Measurements from ENCODE around the gene MICA. TPM values are rescaled to one million over a fixed set of nuclear protein-coding genes. Genes with fewer than 3 reads are reported as not detected.
"Not testable (repeated sequence)": the region's sequence is repeated elsewhere in the genome, so short reads cannot be mapped to it uniquely, and the experiment has no call there.

Gene MICA
- total and polyA plus RNA-seq, 2 donors = 5.6 to 9.4 TPM

DNA sequence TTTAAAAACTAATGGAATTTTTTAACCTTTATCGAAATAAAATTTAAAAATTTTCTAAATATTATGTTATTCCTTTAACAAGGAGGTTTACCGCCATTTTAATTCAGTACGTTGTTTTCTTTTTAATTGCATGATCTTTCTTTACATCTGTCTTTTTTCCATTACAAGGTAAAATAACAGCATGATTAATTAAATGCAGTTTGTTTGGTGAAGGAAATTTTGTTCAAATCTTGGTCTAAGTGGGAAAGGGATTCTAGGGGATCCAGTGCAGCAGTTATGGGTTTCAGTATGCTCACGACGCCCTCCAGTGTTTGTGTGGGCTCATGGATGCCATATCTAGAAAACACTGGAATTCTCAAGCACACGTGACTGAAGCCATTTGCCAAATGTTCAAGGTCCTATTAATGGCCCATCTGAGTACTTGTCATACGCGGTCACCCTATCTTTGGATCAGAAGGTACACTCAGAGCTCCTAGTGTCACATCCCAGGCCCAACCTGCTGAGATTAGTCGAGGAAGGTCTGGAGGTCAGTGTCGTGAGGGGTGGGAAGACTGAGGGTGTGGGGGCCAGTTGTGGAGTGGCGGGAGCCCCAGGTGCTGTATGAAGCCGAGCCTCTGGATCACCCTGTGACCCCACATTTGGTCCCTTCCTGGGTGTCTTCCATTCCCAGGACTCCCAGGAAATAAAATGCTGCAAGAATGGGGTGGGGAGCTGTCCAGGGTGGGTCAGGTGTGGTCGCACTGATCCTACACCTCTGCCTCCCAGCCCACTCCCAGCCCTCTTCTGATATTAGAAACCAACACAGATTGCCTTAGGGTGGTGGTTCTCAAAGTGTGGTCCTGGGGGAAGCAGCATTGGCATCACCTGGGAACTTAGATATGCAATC is 14.2 kb upstream of the MICA start:
- H3K9me3 ChIP-seq (ENCODE audit: control insufficient read depth in 2 of 2, insufficient read depth in 1 of 2, low read length in 1 of 2); H3K4me1 ChIP-seq (ENCODE audit: control insufficient read depth in 2 of 2, insufficient read depth in 2 of 2, low read length in 2 of 2); H3K27me3 ChIP-seq (ENCODE audit: control insufficient read depth in 2 of 2, insufficient read depth in 1 of 2, low read length in 1 of 2); H3K36me3 ChIP-seq (ENCODE audit: control insufficient read depth in 2 of 2, insufficient read depth in 2 of 2, low read length in 1 of 2); DNase-seq (ENCODE audit: low read depth in 6 of 9, low spot score in 9 of 9); H3K27ac ChIP-seq (ENCODE audit: low read depth in 1 of 2, low read length in 1 of 2); H3K4me3 ChIP-seq (ENCODE audit: low read length in 2 of 2): not testable (repeated sequence)
- WGBS = 49% methylated on average over 4 of the region's 13 CpGs

DNA sequence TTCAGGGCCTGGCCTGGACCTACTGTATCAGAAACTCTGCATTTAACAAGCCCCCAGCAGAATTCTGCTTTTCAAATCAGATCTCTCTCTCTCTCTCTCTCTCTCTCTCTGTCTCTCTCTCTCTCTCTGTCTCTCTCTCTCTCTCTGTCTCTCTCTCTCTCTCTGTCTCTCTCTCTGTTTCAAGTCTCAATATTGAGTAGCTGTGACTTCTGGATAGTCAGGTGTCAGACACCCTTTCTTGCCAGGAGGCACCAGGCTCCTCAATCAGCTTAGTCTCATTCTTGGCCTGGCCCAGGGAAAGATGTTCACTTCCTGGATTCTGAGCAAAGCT is 13.6 kb upstream of the MICA start:
- not testable (repeated sequence) for H3K36me3 ChIP-seq (ENCODE audit: control insufficient read depth in 2 of 2, insufficient read depth in 2 of 2, low read length in 1 of 2); H3K27ac ChIP-seq (ENCODE audit: low read depth in 1 of 2, low read length in 1 of 2); H3K4me1 ChIP-seq (ENCODE audit: control insufficient read depth in 2 of 2, insufficient read depth in 2 of 2, low read length in 2 of 2); H3K9me3 ChIP-seq (ENCODE audit: control insufficient read depth in 2 of 2, insufficient read depth in 1 of 2, low read length in 1 of 2); DNase-seq (ENCODE audit: low read depth in 6 of 9, low spot score in 9 of 9); H3K27me3 ChIP-seq (ENCODE audit: control insufficient read depth in 2 of 2, insufficient read depth in 1 of 2, low read length in 1 of 2); H3K4me3 ChIP-seq (ENCODE audit: low read length in 2 of 2)

DNA sequence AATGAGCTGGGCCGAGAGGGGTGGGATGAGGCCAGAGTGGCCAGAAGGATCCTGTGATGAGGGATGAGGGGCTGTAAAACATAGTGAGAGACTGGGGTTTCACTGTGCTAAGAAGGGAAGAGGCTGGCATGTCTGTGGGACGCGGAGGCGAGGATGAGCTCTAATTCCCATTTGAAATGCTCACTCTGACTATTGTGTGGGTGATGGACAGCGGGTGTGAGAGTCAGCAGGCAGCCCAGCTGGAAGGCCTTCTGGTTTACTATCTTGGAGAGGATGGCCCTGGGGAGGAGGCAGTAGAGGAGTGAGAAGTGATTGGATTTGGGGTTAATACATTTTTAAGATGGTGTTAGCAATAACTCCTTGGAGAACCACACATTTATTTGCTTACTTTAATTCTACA is 9.5 kb upstream of the MICA start:
- Histone ChIP-seq H3K4me1 (ENCODE audit: control insufficient read depth in 2 of 2, insufficient read depth in 2 of 2, low read length in 2 of 2) (no peaks in the 10 kb centered on the region), H3K27me3 (ENCODE audit: control insufficient read depth in 2 of 2, insufficient read depth in 1 of 2, low read length in 1 of 2) (no peaks in the 10 kb centered on the region), H3K36me3 (ENCODE audit: control insufficient read depth in 2 of 2, insufficient read depth in 2 of 2, low read length in 1 of 2) (no peaks in the 10 kb centered on the region), H3K27ac (ENCODE audit: low read depth in 1 of 2, low read length in 1 of 2) (no peak overlapping the region), H3K4me3 (ENCODE audit: low read length in 2 of 2) (no peak overlapping the region), H3K9me3 (ENCODE audit: control insufficient read depth in 2 of 2, insufficient read depth in 1 of 2, low read length in 1 of 2) (peaks cover 0 to 5% of the 10 kb centered on the region in 2 donors)
- no peak for DNase-seq (ENCODE audit: low read depth in 6 of 9, low spot score in 9 of 9)
- WGBS = 77% methylated on average over 5 of the region's 5 CpGs

DNA sequence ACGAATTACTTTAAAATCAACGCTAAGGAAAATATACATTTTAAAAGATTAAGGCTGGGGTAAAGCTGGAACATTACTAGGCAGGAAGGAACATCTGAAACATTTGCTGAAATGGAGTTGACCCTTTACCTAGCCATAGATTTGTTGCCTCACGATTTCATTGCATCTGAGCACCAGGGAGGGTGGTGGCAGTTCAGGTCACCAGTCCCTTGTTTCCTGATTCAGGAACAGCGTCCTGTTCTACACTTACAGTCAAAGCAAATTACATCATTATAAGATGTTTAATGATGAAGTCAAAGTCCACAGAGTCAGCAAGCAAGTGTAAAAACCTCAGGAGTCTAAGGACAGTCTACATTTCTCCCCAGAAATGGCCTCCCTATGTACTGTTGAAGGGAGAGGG is 9.0 kb upstream of the MICA start:
- Histone ChIP-seq H3K4me1 (ENCODE audit: control insufficient read depth in 2 of 2, insufficient read depth in 2 of 2, low read length in 2 of 2) (peaks cover 0 to 2% of the 10 kb centered on the region in 2 donors), H3K36me3 (ENCODE audit: control insufficient read depth in 2 of 2, insufficient read depth in 2 of 2, low read length in 1 of 2) (no peaks in the 10 kb centered on the region), H3K4me3 (ENCODE audit: low read length in 2 of 2) (no peak overlapping the region), H3K9me3 (ENCODE audit: control insufficient read depth in 2 of 2, insufficient read depth in 1 of 2, low read length in 1 of 2) (peaks cover 0 to 5% of the 10 kb centered on the region in 2 donors), H3K27me3 (ENCODE audit: control insufficient read depth in 2 of 2, insufficient read depth in 1 of 2, low read length in 1 of 2) (no peaks in the 10 kb centered on the region), H3K27ac (ENCODE audit: low read depth in 1 of 2, low read length in 1 of 2) (no peak overlapping the region)
- DNase-seq (ENCODE audit: low read depth in 6 of 9, low spot score in 9 of 9) = no peak
- WGBS = 85% methylated on average over 4 of the region's 4 CpGs

DNA sequence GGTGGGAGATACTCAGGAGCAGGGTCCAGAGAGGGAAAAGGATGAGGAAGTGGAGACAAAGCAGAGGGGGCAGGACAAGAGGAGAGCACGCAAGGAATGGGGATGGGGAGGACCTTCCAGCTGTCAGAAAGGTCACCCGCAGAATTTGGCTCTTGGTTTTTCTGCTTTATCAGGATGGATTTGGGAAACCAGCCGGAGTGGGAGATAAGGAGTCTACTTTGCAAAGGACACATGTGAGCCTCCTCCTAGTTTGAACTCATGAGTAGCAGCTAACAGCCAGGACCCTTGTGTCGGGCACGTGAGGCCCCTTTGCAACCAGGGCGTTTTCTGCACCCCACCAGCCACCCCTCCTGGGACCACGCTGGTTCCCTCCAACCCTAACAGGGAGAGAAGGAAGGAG is 7.6 kb upstream of the MICA start:
- Histone ChIP-seq H3K27ac (ENCODE audit: low read depth in 1 of 2, low read length in 1 of 2) (no peak overlapping the region), H3K9me3 (ENCODE audit: control insufficient read depth in 2 of 2, insufficient read depth in 1 of 2, low read length in 1 of 2) (peaks cover 0 to 11% of the 10 kb centered on the region in 2 donors), H3K4me3 (ENCODE audit: low read length in 2 of 2) (no peak overlapping the region), H3K36me3 (ENCODE audit: control insufficient read depth in 2 of 2, insufficient read depth in 2 of 2, low read length in 1 of 2) (no peaks in the 10 kb centered on the region), H3K27me3 (ENCODE audit: control insufficient read depth in 2 of 2, insufficient read depth in 1 of 2, low read length in 1 of 2) (peaks cover 0 to 9% of the 10 kb centered on the region in 2 donors), H3K4me1 (ENCODE audit: control insufficient read depth in 2 of 2, insufficient read depth in 2 of 2, low read length in 2 of 2) (peaks cover 0 to 11% of the 10 kb centered on the region in 2 donors)
- DNase-seq (ENCODE audit: low read depth in 6 of 9, low spot score in 9 of 9) = no peak
- 95% methylated on average over 7 of the region's 7 CpGs for WGBS

DNA sequence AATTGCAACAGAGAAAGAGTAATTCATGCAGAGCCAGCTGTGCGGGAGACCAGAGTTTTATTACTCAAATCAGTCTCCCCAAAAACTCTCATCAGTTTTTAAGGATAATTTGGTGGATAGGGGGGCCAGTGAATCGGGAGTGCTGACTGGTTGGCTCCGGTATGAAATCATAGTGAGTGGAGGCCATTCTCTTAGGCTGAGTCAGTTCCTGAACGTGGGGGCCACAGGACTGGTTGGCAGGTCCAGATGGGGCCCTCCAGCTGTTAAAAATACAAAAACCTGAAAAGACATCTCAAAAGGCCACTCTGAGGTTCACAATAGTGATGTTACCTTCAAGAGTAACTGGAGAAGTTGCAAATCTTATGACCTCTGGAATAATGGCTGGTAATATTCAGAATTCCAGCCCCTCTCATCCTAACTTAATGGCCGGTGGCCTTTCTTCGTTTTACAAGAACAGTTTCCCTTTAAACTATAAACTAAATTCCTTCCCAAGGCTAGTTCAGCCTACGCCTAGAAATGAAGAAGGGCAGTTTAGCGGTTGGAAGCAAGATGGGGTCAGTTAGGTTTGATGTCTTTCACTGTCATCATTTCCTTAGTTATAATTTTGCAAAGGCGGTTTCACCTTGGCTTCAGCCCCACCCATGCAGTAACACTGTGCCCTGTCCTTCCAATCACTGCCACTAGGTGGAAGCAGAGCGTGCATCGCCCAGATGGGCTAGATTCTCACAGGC is 6.8 kb upstream of the MICA start:
- Histone ChIP-seq H3K4me1 (ENCODE audit: control insufficient read depth in 2 of 2, insufficient read depth in 2 of 2, low read length in 2 of 2) (peaks cover 0 to 16% of the 10 kb centered on the region in 2 donors), H3K9me3 (ENCODE audit: control insufficient read depth in 2 of 2, insufficient read depth in 1 of 2, low read length in 1 of 2) (peaks cover 0 to 11% of the 10 kb centered on the region in 2 donors), H3K27me3 (ENCODE audit: control insufficient read depth in 2 of 2, insufficient read depth in 1 of 2, low read length in 1 of 2) (peaks cover 0 to 9% of the 10 kb centered on the region in 2 donors), H3K27ac (ENCODE audit: low read depth in 1 of 2, low read length in 1 of 2) (no peak overlapping the region), H3K36me3 (ENCODE audit: control insufficient read depth in 2 of 2, insufficient read depth in 2 of 2, low read length in 1 of 2) (no peaks in the 10 kb centered on the region), H3K4me3 (ENCODE audit: low read length in 2 of 2) (no peak overlapping the region)
- 53% methylated on average over 11 of the region's 11 CpGs for WGBS
- peak; percentile 37 to 90 (median 77) for DNase-seq (ENCODE audit: low read depth in 6 of 9, low spot score in 9 of 9)

DNA sequence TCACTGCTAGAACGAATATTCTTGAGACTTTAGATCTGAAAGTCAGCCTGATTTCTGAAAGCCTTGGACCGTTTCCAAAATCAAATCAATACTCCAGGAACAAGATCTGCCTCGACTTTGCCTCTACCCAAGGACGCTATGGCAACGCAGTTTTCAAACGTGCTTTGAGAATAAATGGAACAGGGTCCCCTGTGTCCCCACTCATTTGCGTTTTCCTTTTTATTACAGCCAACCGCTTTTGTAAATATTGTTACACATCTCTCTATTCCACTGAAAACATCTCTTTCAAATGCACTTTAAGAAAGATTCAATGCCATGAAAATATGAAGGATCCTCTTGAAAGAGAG is 6.3 kb upstream of the MICA start:
- H3K27me3 ChIP-seq (ENCODE audit: control insufficient read depth in 2 of 2, insufficient read depth in 1 of 2, low read length in 1 of 2); H3K4me3 ChIP-seq (ENCODE audit: low read length in 2 of 2); DNase-seq (ENCODE audit: low read depth in 6 of 9, low spot score in 9 of 9); H3K36me3 ChIP-seq (ENCODE audit: control insufficient read depth in 2 of 2, insufficient read depth in 2 of 2, low read length in 1 of 2); H3K27ac ChIP-seq (ENCODE audit: low read depth in 1 of 2, low read length in 1 of 2): not testable (repeated sequence)
- H3K9me3 ChIP-seq (ENCODE audit: control insufficient read depth in 2 of 2, insufficient read depth in 1 of 2, low read length in 1 of 2) = peaks cover 0 to 11% of the 10 kb centered on the region in 2 donors
- peaks cover 0 to 22% of the 10 kb centered on the region in 2 donors for H3K4me1 ChIP-seq (ENCODE audit: control insufficient read depth in 2 of 2, insufficient read depth in 2 of 2, low read length in 2 of 2)
- WGBS = 49% methylated on average over 8 of the region's 8 CpGs

DNA sequence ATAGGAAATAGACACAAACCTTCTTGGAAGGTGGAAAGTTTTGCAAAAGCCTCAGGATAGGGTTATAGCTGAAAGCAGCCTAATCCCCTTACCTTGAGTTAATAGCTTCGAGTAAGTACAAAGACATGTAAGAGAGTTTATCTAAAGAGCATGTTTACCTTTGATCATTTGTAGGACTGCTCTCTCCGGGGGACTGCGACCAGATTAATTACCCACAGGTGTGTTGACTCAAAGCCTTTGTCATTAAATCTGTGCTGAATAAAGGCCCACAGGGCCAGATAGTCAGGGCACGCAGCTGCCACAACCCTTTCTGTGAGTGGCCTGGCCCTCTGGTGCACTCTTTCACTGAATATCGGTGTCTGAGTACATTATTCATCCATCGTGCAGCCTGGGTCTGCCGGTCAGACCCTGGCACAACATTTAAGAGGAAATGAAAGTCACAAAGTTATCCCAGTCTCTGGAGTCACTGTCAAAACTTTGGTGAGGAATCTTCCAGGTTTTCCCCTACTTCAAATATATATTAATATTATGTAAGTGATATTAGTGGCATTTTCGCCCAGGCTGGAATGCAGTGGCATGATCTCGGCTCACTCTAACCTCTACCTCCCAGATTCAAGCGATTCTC is 5.4 kb upstream of the MICA start:
- no peak overlapping the region for H3K4me3 ChIP-seq (ENCODE audit: low read length in 2 of 2)
- H3K4me1 ChIP-seq (ENCODE audit: control insufficient read depth in 2 of 2, insufficient read depth in 2 of 2, low read length in 2 of 2) = peaks cover 0 to 31% of the 10 kb centered on the region in 2 donors
- DNase-seq (ENCODE audit: low read depth in 6 of 9, low spot score in 9 of 9) = no peak
- H3K9me3 ChIP-seq (ENCODE audit: control insufficient read depth in 2 of 2, insufficient read depth in 1 of 2, low read length in 1 of 2) = peaks cover 0 to 11% of the 10 kb centered on the region in 2 donors
- H3K27me3 ChIP-seq (ENCODE audit: control insufficient read depth in 2 of 2, insufficient read depth in 1 of 2, low read length in 1 of 2) = peaks cover 0 to 18% of the 10 kb centered on the region in 2 donors
- H3K27ac ChIP-seq (ENCODE audit: low read depth in 1 of 2, low read length in 1 of 2) = no peak overlapping the region
- 96% methylated on average over 10 of the region's 10 CpGs for WGBS
- H3K36me3 ChIP-seq (ENCODE audit: control insufficient read depth in 2 of 2, insufficient read depth in 2 of 2, low read length in 1 of 2) = no peaks in the 10 kb centered on the region

All from thymus (tissue), 11 donors.